DMS53 treated with DMSO at 0.1 percent for 48 hours (cell line): Measurements from ENCODE around the gene OR13G1.
"Not testable (repeated sequence)": the region's sequence is repeated elsewhere in the genome, so short reads cannot be mapped to it uniquely, and the experiment has no call there.

Experiments
- DNase-seq: peaks from one replicate; lab custom pipeline; 2025; ENCODE audit not compliant: unreplicated experiment; lab: John Stamatoyannopoulos, UW

OR13G1 gene, protein sequence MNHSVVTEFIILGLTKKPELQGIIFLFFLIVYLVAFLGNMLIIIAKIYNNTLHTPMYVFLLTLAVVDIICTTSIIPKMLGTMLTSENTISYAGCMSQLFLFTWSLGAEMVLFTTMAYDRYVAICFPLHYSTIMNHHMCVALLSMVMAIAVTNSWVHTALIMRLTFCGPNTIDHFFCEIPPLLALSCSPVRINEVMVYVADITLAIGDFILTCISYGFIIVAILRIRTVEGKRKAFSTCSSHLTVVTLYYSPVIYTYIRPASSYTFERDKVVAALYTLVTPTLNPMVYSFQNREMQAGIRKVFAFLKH

DNA sequence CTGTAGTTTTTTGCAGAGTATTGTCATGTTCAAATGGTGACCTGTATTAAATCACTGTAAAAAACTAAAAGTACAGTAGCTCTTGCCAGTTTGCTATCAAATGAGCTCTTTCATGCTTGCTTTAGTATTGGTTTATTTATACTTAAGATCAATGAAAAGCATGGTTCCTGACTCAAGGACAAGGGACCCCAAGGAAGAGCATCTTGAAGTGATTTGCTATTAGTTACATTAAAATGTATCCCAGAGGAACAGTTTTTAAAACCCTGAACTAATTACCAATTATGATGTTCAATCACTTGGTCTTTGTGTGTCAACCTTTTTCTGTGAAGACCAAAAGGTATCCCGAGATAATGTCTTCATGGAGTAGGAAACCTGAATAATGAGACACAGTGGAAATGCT is at the start of gene OR13G1:
Gene OR13G1, minus strand, starts transcription at position 101 of the 400 bp plus-strand sequence. CDS start 6,698 bp downstream, outside the sequence.
- no peak for DNase-seq

DNA sequence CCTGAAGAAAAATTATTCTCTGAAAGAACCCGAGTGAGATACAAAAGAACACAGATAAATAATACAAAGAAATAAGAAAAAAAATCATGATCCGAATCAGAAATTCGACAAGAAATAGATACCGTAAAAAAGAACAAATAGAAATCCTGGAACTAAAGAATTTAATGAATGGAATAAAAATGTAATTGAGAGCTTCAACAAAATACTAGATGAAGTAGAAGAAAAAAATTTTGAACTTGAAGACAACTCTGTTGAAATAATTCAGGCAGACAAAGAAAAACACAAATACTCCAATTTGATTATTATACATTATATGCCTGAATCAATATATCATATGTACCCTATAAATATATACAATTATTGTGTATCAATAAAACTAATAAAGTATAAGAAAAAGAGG is 41.7 kb upstream of the OR13G1 start:
- no peak for DNase-seq

DNA sequence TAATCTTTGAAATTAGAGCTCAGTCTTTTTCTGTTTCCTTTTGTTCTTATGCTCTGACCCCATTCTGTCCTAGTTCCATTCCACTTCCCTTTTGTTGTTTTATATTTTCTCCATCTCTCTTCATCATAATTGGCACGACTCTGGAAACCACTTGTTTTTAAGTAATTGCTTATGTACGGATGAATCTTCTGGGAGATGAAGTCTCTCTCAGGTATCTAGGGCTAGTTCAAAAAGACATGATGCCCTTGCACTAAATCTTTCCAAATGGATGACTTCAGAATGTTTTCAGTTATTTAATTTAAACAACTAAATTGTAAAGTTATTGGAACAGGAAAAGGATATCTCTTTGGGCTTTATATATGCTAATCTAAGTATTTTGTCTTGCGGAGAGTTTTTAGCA is 37.0 kb upstream of the OR13G1 start, which contains the start of gene OR6F1:
Gene OR6F1, minus strand, starts transcription at position 101 of the 400 bp plus-strand sequence. CDS start 3,891 bp downstream, outside the sequence.
- DNase-seq: no peak

DNA sequence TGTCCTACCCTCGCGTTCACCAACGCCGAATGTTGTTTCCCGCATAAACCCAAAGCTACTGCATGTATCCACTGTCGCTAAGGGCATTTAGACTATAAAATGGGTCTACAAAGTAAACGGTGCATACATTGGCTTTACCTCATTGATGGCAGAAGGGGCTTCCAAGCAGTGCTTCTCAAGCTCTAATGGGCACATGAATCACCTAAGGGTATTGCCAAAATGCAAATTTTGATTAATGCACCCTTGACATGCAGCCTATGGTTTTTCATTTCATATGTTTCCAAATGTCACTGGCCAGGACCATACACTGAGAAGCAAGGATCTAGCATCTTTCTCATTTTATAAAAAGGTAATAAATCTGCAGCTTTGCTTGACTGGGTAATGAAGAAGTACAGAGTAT is 34.2 kb upstream of the OR13G1 start:
- DNase-seq: no peak

DNA sequence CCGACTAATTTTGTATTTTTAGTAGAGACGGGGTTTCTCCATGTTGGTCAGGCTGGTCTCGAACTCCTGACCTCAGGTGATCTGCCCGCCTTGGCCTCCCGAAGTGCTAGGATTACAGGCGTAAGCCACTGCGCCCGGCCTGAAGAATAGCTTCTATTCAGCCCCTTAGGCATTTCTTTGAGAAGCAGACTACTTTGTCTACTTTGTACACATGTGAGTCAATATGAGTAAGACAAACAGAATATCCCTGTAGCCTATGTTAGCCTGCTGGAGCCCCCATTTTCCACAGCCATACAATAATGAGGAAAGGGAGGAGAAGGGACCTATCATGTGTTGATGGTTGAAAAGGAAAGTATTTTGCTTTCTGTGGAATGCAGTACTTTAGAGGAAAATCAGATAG is 31.1 kb upstream of the OR13G1 start:
- DNase-seq: not testable (repeated sequence)

DNA sequence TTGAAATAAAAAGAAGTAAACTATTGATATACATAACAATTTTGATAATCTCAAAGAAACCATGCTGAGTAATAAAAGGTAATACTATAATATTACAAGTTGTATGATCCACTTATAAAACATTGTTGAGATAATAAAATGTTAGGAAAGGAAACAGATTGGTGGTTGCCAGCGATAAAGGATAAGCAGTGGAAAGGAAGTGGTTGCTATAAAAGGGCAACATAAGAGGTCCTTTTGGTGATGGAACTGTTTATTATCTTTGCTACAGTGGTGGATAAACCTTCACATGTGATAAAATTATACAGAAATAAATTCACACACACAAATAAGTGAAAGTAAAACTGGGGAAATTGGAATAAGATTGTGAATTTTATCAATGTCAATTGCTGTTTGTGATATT is 21.8 kb upstream of the OR13G1 start:
- DNase-seq: no peak

DNA sequence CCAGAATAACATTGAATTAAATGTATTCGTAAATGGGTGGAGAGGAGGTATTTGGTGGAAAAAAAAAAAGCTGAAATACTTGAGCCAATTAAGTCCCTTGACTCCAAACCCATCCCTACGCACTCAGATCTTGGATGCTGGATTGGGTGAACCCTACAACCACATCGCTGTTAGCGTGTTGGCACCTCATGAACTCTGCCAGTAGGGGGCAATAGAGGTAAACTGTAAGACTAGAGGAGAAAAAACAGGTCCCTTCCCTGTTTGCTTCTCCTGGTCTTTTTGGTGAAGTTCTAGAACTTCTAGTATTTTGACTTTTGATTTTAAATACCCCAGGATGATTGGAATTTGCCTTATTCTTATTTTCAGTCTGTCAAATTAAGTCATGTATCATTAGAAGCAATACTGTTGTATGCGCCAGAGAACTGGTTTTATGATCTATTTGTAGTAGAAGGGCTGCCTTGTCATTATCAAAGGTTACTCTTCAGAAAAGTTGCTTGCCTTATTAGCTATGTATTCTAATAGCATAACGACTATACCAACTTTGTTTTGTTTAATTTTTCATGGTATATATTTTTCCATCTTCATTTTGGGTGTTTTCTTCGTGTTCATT is 1.9 kb upstream of the OR13G1 start:
- DNase-seq: peak; percentile 73

DNA sequence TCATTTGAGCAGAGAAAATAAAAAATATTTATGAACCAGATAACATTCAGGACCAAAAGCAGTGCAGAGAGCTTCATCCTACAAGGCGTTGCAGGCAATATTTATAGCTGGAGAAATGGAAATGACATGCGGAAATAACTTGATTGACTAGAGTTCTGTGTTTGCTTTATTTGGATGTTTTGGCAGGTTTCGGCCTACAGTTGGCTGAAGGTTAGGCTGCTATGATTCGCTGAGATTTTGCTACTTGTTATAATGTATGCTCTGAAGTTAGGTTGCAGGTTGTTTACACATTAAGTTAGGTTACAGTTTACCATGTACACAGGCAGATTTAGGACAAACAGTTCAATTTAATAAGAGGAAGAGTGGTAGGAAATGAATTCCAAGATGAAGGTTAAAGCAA is 632 bp upstream of the OR13G1 start:
- no peak for DNase-seq

DNA sequence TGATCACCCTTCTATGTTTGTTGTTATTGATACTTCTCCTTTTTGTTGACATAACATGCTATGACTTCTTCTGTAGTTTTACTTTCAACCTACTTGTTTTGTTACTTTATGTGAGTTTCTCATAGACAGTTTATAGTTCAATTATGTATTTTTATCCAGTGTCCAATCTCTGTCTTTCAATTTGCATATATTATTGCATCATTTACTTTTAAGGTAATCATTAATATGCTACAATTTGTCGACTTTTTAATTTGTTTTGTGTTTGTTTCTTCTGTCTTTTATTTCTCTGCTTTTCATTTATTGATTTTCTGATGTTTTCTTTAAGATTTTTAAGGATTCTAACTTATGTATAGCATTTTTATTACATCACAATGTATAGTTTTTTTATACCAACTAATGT is 10.3 kb downstream of the OR13G1 start:
- DNase-seq: no peak

DNA sequence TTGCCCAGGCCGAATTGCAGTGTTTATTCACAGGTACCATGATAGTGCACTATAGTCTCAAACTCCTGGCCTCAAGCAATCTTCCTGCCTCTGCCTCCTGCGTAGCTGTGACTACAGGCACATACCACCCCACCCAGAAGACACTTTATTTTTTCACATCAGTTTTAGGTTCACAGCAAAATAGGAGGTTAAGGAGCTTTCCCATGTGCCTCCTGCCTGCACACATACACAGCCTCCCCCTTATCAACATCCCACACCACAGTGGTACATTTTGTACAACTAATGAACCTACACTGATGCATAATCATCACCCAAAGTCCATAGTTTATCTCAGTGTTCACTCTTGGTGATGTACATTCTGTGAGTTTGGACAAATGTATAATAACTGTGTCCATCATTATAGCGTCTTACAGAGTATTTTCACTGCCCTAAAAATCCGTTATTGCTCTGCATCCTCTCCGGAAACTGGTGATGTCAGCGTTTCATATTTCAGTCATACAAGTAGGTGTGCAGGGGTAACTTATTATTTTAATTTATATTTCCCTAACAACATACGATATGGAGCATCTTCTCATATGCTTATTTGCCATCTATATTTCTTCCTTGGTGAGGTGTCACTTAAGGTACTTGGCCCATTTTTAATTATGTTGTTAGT is 23.2 kb downstream of the OR13G1 start:
- no peak for DNase-seq

DNA sequence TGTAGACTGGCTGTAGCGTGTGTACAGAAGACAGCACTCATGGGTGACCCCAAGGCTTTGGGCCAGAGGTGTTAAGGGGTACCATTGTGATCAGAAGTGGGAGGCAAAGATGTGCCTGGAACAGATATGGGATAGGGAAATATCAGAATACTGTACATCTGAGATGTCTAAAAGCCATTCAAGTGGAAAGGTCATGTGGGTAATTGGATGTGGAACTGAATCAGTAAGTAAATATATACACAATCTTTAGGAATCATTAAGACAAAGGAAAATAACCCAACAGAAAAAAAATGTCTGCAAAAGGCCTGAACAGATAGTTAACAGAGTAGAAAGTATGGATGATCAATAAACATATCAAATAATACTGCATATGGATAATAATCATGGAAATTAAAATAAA is 26.5 kb downstream of the OR13G1 start:
- DNase-seq: peak; percentile 4

DNA sequence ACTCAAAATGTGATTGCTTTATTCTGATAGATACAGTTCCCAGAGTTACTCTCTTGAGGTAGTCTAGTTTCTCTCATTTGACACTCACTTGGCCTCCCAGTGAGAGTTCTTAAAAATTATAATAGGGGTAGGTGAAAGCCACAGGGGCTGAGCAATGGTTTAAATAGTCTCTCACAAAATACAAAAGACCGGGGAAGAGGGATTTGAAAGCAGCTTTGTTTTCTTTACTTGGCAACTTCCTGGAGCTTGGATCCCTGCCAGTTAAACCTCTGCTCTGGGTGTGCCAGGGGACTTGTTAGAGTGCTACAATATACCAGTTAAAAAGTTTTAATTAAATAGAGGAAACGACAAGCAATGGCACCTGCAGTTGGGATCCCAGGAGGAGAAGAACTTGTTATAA is 31.7 kb downstream of the OR13G1 start:
- DNase-seq: peak; percentile 13

DNA sequence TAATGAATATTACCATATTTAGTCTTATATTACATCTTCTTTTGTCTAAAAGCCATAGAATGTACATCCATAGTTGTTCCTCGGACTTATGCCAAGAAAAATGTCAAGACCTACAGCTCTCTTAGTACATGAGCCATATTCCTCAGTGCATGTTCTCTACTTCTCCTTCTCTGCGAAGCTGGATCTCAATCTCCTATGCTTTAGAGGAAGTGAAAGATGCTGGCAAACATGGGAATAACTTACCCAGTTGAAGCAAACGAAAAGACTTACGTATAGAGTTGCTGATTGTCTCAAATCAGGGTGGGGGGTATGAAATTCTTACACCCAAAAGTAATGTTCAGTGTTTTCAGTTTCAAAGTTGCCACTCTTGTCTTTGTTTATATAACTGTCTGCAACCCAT is 32.7 kb downstream of the OR13G1 start:
- no peak for DNase-seq

DNA sequence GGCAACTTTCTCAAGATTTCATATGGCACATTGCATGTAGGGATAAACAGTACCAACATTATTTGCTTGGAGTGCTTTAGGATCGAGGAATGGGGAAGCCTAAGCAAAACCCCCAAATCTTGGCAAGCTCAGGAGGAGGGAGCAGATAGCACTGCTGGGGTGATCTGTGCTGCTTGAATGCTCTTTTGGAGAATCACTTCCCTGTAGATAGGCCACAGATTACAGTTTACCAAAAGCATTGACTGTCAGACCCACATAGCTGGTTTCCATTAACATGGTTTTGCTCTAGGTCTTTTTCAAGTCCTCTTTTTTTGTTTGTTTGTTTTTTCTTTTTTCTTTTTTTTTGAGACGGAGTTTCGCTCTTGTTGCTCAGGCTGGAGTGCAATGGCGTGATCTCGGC is 36.8 kb downstream of the OR13G1 start:
- no peak for DNase-seq

DNA sequence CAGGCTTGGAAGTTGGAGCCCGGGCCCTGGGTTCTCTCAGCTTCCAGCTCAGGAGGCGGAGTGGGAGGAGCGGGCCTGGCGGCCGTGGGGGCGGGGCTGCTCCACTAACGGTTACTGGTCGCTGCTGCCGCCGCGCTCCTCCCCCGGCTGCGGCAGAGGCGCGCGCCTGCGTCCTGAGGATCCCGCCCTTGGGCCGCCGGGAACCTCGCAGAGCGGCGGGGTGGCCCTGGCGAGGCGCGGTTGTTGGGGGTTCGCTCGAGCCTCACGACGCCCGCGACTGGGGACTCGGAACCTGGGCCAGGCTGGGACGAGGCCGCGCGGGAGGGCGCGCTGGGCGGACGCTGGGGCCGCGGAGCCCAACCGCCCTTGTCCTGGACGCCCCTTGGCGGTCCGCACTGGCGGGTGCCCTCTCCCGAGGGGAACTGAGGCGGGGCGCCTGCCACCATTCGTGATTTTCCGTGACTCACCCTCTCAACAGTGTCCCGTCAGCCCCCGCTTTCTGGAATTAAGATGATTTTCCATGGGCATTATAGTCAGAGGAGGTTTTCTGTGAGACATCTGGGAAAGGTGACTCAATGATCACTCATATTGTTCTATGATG is 40.1 kb downstream of the OR13G1 start:
- DNase-seq: peak; percentile 79

DNA sequence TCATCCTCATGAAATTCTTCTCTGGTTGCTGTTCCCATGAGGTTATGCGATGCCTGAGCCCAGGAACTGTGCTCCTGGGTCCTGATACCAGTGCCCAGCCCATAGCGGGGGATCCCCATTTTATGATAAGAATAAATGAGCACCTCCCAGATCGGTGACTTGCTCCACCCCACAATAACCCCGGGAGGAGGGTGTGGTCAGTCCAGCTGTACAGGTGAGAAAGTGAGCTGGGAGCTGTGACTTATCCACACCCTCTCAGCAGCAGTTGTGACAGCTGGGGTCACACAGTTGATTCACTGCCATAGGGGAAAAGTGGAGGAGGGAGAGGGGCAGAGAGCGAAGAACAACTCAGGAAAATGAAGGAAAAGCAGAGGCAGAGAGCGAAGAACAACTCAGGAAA is 40.8 kb downstream of the OR13G1 start:
- DNase-seq: no peak

DNA sequence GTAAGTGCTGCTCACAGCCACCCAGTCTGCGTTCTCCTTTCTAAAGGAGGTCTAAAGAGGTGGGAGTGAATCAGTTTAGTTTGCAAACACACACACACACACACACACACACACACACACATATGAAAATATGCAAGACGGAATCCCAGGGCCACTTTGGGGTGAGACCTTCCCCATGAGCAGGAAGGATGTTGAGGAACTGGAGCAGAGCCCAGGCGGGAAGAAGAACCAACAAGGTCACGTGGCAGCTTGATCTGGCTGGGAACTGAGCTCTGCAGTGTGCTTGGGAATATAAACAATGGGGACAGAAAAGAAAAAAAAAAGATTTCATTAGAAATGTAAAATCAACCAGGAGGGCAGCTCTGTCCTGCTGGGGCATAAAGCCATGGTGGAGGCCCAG is 41.5 kb downstream of the OR13G1 start:
- no peak for DNase-seq

DNA sequence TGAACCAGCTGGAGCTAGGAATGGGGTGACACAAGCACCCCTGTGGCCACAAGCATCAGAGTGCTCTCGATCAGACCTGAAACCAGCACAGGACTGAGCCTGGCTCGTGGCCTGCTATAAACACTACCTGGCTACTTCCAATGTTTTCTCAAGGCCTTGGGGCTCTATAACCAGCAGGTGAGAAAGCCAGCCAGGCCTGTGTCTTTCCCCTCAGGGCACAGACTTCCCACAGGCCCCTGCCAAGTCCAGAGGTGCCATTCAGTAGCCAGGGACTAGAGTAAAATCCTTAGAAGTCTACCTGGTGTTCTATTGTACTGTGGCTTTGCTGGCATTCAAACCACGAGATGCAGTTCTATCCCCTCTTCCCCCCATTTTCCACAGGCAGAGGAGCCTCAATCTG is 51.6 kb downstream of the OR13G1 start:
- no peak for DNase-seq
